ENCODE measurements around the gene GMFB.

DNA sequence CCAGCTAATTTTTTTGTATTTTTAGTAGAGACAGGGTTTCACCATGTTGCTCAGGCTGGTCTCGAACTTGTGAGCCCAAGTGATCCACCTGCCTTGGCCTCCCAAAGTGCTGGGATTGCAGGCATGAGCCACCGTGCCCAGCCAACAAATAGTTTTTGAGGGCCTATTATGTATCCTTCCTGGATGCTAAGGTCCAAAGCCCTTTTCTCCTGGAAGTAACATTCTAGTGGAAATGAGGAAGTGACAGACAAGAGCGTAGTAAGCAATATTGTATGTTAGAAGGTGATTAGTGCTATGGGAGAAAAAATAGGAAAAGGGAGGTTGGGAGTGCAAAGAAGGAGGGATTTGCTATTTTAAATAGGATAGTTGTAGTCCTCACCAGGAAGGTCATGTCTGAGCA is 12.0 kb upstream of the GMFB start:
- TF ChIP-seq, protein P1, sequence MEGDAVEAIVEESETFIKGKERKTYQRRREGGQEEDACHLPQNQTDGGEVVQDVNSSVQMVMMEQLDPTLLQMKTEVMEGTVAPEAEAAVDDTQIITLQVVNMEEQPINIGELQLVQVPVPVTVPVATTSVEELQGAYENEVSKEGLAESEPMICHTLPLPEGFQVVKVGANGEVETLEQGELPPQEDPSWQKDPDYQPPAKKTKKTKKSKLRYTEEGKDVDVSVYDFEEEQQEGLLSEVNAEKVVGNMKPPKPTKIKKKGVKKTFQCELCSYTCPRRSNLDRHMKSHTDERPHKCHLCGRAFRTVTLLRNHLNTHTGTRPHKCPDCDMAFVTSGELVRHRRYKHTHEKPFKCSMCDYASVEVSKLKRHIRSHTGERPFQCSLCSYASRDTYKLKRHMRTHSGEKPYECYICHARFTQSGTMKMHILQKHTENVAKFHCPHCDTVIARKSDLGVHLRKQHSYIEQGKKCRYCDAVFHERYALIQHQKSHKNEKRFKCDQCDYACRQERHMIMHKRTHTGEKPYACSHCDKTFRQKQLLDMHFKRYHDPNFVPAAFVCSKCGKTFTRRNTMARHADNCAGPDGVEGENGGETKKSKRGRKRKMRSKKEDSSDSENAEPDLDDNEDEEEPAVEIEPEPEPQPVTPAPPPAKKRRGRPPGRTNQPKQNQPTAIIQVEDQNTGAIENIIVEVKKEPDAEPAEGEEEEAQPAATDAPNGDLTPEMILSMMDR (IDR thresholded peaks at IDR 0.05; ENCODE audit: poor library complexity, severe bottlenecking), result no peak
- TF ChIP-seq, protein P2, sequence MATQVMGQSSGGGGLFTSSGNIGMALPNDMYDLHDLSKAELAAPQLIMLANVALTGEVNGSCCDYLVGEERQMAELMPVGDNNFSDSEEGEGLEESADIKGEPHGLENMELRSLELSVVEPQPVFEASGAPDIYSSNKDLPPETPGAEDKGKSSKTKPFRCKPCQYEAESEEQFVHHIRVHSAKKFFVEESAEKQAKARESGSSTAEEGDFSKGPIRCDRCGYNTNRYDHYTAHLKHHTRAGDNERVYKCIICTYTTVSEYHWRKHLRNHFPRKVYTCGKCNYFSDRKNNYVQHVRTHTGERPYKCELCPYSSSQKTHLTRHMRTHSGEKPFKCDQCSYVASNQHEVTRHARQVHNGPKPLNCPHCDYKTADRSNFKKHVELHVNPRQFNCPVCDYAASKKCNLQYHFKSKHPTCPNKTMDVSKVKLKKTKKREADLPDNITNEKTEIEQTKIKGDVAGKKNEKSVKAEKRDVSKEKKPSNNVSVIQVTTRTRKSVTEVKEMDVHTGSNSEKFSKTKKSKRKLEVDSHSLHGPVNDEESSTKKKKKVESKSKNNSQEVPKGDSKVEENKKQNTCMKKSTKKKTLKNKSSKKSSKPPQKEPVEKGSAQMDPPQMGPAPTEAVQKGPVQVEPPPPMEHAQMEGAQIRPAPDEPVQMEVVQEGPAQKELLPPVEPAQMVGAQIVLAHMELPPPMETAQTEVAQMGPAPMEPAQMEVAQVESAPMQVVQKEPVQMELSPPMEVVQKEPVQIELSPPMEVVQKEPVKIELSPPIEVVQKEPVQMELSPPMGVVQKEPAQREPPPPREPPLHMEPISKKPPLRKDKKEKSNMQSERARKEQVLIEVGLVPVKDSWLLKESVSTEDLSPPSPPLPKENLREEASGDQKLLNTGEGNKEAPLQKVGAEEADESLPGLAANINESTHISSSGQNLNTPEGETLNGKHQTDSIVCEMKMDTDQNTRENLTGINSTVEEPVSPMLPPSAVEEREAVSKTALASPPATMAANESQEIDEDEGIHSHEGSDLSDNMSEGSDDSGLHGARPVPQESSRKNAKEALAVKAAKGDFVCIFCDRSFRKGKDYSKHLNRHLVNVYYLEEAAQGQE (IDR thresholded peaks at IDR 0.05; ENCODE audit: borderline replicate concordance), result no peak

Measured in neural cell (in vitro differentiated cells).